K562 (cell line): ENCODE data around the gene ANAPC5. TPM values are rescaled to one million over a fixed set of nuclear protein-coding genes. Genes with fewer than 3 reads are reported as not detected.

Experiments used
- CREB1 ChIP-seq, 2 experiments: sonication (generic) in 1 of 2; formaldehyde crosslinking in 1 of 2; IDR thresholded peaks; 2 replicates each; pipeline versions ENCODE4 v1.6.1 to v1.8.0; 2012 to 2022; ENCODE audit warnings: inconsistent platforms in 1 of 2, mild to moderate bottlenecking in 1 of 2, missing genetic modification reagents in 1 of 2, moderate library complexity in 1 of 2
- HDAC2 ChIP-seq: fragments of 450-650 bp; IDR thresholded peaks from 2 replicates; pipeline ENCODE4 v1.6.1; 2016; ENCODE audit warnings: mild to moderate bottlenecking
- IRF9 ChIP-seq: fragments of 450-650 bp; IDR thresholded peaks from 2 replicates; pipeline ENCODE4 v1.6.1; 2016; ENCODE audit warnings: missing biosample characterization, missing genetic modification characterization
- KLF1 ChIP-seq: fragments of 450-650 bp; IDR thresholded peaks from 2 replicates; pipeline ENCODE4 v1.6.1; 2016; ENCODE audit warnings: missing genetic modification characterization, missing compliant biosample characterization
- KLF13 ChIP-seq: fragments of 450-650 bp; IDR thresholded peaks from 2 replicates; pipeline ENCODE4 v1.6.1; 2016; ENCODE audit warnings: missing genetic modification characterization, low read depth, mild to moderate bottlenecking, missing compliant biosample characterization, moderate library complexity, borderline replicate concordance
- MGA ChIP-seq: fragments of 450-650 bp; IDR thresholded peaks from 2 replicates; pipeline ENCODE4 v1.6.1; 2016; ENCODE audit warnings: mild to moderate bottlenecking, moderate library complexity
- NCOA2 ChIP-seq, 2 experiments: fragments of 450-650 bp; IDR thresholded peaks; 2 replicates each; pipeline ENCODE4 v1.6.1; 2018; ENCODE audit warnings: mild to moderate bottlenecking in 2 of 2, moderate library complexity in 1 of 2; ENCODE audit not compliant: partially characterized antibody in 2 of 2
- PHB2 ChIP-seq: fragments of 450-650 bp; IDR thresholded peaks from 2 replicates; pipeline ENCODE4 v1.6.1; 2017; ENCODE audit warnings: low read depth
- POLR2G ChIP-seq: fragments of 200-400 bp; formaldehyde crosslinking; IDR thresholded peaks from 2 replicates; pipeline ENCODE4 v1.6.1; 2017; ENCODE audit warnings: low read depth, mild to moderate bottlenecking, antibody characterized with exemption, low read length, moderate library complexity
- RUNX1 ChIP-seq: sonication (generic); IDR thresholded peaks from 2 replicates; pipeline ENCODE4 v1.6.1; 2016; ENCODE audit warnings: antibody characterized with exemption, low read depth
- SMC3 ChIP-seq: conservative IDR thresholded peaks from 2 replicates; pipeline ENCODE4 v1.6.1; 2011; ENCODE audit warnings: low read depth, low read length, improper control_type of control experiment; ENCODE audit not compliant: insufficient read depth
- STAG1 ChIP-seq: sonication (generic); formaldehyde crosslinking; IDR thresholded peaks from 2 replicates; pipeline ENCODE4 v1.5.0; 2020; ENCODE audit warnings: missing genetic modification reagents, borderline replicate concordance
- TRIM28 ChIP-seq: fragments of 450-650 bp; IDR thresholded peaks from 2 replicates; pipeline ENCODE4 v1.6.1; 2017
- ZBTB17 ChIP-seq: fragments of 450-650 bp; formaldehyde crosslinking; IDR thresholded peaks from 2 replicates; pipeline ENCODE4 v1.4.0; 2020; ENCODE audit warnings: mild to moderate bottlenecking
- ZBTB7A ChIP-seq: IDR thresholded peaks from 2 replicates; pipeline ENCODE4 v1.6.1; 2011; ENCODE audit warnings: low read depth, mild to moderate bottlenecking, low read length, moderate library complexity, borderline replicate concordance; ENCODE audit not compliant: control insufficient read depth
- ZFX ChIP-seq: sonication (generic); formaldehyde crosslinking; IDR thresholded peaks from 2 replicates; pipeline ENCODE4 v1.8.0; 2022; ENCODE audit warnings: mild to moderate bottlenecking, missing genetic modification reagents, moderate library complexity
- polyA plus RNA-seq, 8 experiments: library from polyadenylated mRNA; depleted of rRNA in 4 of 8; stranded (reverse) in 5 of 8; unstranded in 3 of 8; fragments of >200 nt; fragmentation: Nextera tagmentation in 2 of 8; fragmentation: Illumina TruSeq in 1 of 8; extraction: Ambion mirVana in 2 of 8; extraction: Trizol in 1 of 8; gene quantifications; 2 replicates each; pipeline versions ENCODE4 v1.2.1 to v1.2.3, GENCODE V29; 2011 to 2014; ENCODE audit warnings: inconsistent platforms in 1 of 8, missing spikeins in 1 of 8
- total RNA-seq, 7 experiments: library from RNA; depleted of rRNA in 6 of 7; stranded (reverse); fragments of >200 nt in 6 of 7; fragmentation: Illumina TruSeq in 2 of 7; extraction: Trizol in 2 of 7; gene quantifications; 2 replicates each; pipeline versions ENCODE4 v1.2.1 to v1.2.3, GENCODE V29; 2011 to 2021; ENCODE audit warnings: low replicate concordance in 1 of 7

Gene ANAPC5
- total and polyA plus RNA-seq, 9 of the 15 experiments (the other 6 are each of a cell fraction or from before 2014, with no cell fraction given): 136 to 315 (median 197) TPM

- TF ChIP-seq MGA: no peak
- TF ChIP-seq STAG1: no peak
- peak; percentile 57; the same call in 1 of the 2 replicates for TF ChIP-seq IRF9 (tag)
- TF ChIP-seq KLF1 (tag): no peak
- no peak for TF ChIP-seq POLR2G
- TF ChIP-seq SMC3: no peak
- TF ChIP-seq ZBTB7A: no peak
- no peak for TF ChIP-seq KLF13
- TF ChIP-seq ZFX (CRISPR knock-in tag): no peak
- TF ChIP-seq TRIM28: no peak
- TF ChIP-seq HDAC2: no peak
- TF ChIP-seq CREB1 (IDR thresholded peaks at IDR 0.05): no peak
- TF ChIP-seq CREB1 (CRISPR knock-in tag; IDR thresholded peaks at IDR 0.05): no peak
- TF ChIP-seq NCOA2 (IDR thresholded peaks at IDR 0.05; ENCODE audit: partially characterized antibody in 2 of 2): no peak
- TF ChIP-seq RUNX1: no peak
- TF ChIP-seq PHB2: no peak
- TF ChIP-seq ZBTB17 (CRISPR knock-in tag): no peak
Observed at GRCh38 chr12:121325922-121326396, 26.3 kb downstream of the ANAPC5 start (continued).
